C1 segment of cervical spinal cord (tissue), 14 donors: ENCODE results near the gene FLVCR2.
"Not testable (repeated sequence)": the region's sequence is repeated elsewhere in the genome, so short reads cannot be mapped to it uniquely, and the experiment has no call there.

ENCODE experiments used
- DNase-seq, 14 donors: peaks; one replicate each; lab custom pipeline; 2025; lab: John Stamatoyannopoulos, UW

Gene FLVCR2

GRCh38 chr14:75591331-75591946, 13.0 kb downstream of the FLVCR2 start:
- no peak for DNase-seq

GRCh38 chr14:75591987-75592575, 13.7 kb downstream of the FLVCR2 start:
- DNase-seq, result no peak

GRCh38 chr14:75595226-75595625, 16.8 kb downstream of the FLVCR2 start:
- DNase-seq, result no peak

GRCh38 chr14:75597149-75597548, 18.7 kb downstream of the FLVCR2 start:
- DNase-seq, result no peak

GRCh38 chr14:75600100-75600499, 21.7 kb downstream of the FLVCR2 start:
- DNase-seq, result not testable (repeated sequence)

- DNase-seq, result not testable (repeated sequence)
Measured at GRCh38 chr14:75601061-75601460, 22.6 kb downstream of the FLVCR2 start.

- no peak for DNase-seq
Measured at GRCh38 chr14:75602503-75602902, 24.1 kb downstream of the FLVCR2 start.

- DNase-seq, result peak in 3 of 14 donors; percentile 8 to 12 (median 9)
Measured at GRCh38 chr14:75604979-75605851, 26.8 kb downstream of the FLVCR2 start.

- no peak for DNase-seq
Measured at GRCh38 chr14:75605916-75606315, 27.5 kb downstream of the FLVCR2 start.

GRCh38 chr14:75607044-75607443, 28.6 kb downstream of the FLVCR2 start:
- DNase-seq, result no peak

- no peak for DNase-seq
Measured at GRCh38 chr14:75607842-75608640, 29.6 kb downstream of the FLVCR2 start.

GRCh38 chr14:75609116-75609515, 30.7 kb downstream of the FLVCR2 start:
- no peak for DNase-seq

- DNase-seq, result peak in 4 of 14 donors; percentile 5 to 21 (median 16)
Measured at GRCh38 chr14:75609606-75610475, 31.4 kb downstream of the FLVCR2 start.

- DNase-seq, result no peak
Measured at GRCh38 chr14:75610834-75611233, 32.4 kb downstream of the FLVCR2 start.

GRCh38 chr14:75612157-75612556, 33.7 kb downstream of the FLVCR2 start:
- no peak for DNase-seq

GRCh38 chr14:75614179-75614578, 35.8 kb downstream of the FLVCR2 start:
- DNase-seq, result no peak

- DNase-seq, result peak in 6 of 14 donors; percentile 10 to 39 (median 20)
Measured at GRCh38 chr14:75615200-75615599, 36.8 kb downstream of the FLVCR2 start.

GRCh38 chr14:75619548-75619947, 41.1 kb downstream of the FLVCR2 start:
- no peak for DNase-seq

- DNase-seq, result no peak
Measured at GRCh38 chr14:75625034-75625433, 46.6 kb downstream of the FLVCR2 start.

GRCh38 chr14:75626396-75626795, 48.0 kb downstream of the FLVCR2 start:
- DNase-seq, result no peak

GRCh38 chr14:75626863-75627262, 48.4 kb downstream of the FLVCR2 start:
- no peak for DNase-seq
